Measurements from ENCODE around the gene PAQR6. TPM values are rescaled to one million over a fixed set of nuclear protein-coding genes. Genes with fewer than 3 reads are reported as not detected.

PAQR6 gene
- total and polyA plus RNA-seq, 4 donors: 0.22 to 0.85 (median 0.49) TPM

DNA sequence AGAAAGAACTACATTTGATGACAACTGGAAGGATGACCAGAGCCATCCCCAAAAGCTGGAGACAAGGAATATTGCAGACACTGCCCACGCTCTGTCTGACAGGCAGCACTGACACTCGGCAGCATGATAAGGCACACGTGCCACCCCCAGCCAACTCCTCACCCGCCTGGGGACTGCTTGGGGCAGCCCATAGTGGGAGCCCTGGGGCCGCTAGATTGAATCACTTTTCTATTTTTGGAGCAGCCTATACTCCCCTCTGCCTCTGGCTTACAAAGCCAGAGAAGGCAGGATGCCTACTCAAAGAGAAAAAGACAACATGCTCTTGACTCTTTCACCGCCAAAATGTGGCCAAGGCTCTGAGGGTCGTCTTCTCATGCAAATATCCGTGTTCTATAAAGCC is 33.4 kb upstream of the PAQR6 start (continued):
- TF ChIP-seq, protein P1, sequence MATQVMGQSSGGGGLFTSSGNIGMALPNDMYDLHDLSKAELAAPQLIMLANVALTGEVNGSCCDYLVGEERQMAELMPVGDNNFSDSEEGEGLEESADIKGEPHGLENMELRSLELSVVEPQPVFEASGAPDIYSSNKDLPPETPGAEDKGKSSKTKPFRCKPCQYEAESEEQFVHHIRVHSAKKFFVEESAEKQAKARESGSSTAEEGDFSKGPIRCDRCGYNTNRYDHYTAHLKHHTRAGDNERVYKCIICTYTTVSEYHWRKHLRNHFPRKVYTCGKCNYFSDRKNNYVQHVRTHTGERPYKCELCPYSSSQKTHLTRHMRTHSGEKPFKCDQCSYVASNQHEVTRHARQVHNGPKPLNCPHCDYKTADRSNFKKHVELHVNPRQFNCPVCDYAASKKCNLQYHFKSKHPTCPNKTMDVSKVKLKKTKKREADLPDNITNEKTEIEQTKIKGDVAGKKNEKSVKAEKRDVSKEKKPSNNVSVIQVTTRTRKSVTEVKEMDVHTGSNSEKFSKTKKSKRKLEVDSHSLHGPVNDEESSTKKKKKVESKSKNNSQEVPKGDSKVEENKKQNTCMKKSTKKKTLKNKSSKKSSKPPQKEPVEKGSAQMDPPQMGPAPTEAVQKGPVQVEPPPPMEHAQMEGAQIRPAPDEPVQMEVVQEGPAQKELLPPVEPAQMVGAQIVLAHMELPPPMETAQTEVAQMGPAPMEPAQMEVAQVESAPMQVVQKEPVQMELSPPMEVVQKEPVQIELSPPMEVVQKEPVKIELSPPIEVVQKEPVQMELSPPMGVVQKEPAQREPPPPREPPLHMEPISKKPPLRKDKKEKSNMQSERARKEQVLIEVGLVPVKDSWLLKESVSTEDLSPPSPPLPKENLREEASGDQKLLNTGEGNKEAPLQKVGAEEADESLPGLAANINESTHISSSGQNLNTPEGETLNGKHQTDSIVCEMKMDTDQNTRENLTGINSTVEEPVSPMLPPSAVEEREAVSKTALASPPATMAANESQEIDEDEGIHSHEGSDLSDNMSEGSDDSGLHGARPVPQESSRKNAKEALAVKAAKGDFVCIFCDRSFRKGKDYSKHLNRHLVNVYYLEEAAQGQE (IDR thresholded peaks at IDR 0.05): no peak
- TF ChIP-seq HNF4A (conservative IDR thresholded peaks at IDR 0.05): no peak
- no peak for TF ChIP-seq TAF1 (conservative IDR thresholded peaks at IDR 0.05)
- TF ChIP-seq HNF4G (IDR thresholded peaks at IDR 0.05): no peak
- TF ChIP-seq, protein P2, sequence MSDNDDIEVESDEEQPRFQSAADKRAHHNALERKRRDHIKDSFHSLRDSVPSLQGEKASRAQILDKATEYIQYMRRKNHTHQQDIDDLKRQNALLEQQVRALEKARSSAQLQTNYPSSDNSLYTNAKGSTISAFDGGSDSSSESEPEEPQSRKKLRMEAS (IDR thresholded peaks at IDR 0.05): no peak
- TF ChIP-seq RAD21 (IDR thresholded peaks at IDR 0.05): no peak

DNA sequence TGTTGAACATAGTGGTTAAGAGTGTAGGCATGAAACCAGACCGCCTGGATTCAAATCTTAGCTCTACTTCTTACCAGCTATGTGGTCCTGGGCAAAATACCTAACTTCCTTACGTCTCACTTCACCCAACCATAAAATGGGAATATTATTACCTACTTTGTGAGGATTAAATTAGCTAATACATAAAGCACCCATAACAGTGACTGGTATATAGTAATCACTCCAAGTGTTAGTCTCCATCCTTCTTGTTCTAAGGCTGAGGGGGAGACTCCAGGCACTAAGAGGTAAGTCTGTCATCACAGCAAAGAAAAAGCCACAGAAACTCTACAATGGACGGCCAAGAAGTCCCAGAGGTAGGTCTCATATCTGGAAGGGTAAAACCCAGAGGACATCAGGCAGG is 32.0 kb upstream of the PAQR6 start:
- Histone ChIP-seq H3K4me1 (ENCODE audit: control insufficient read depth in 4 of 4, insufficient read depth in 4 of 4, low read length in 3 of 4) (peaks cover 11 to 76% (median 56%) of the 10 kb centered on the region in 4 donors), H3K9me3 (ENCODE audit: control insufficient read depth in 4 of 4, low read length in 3 of 4) (no peaks in the 10 kb centered on the region), H3K27ac (ENCODE audit: low read depth in 1 of 2, low read length in 2 of 2) (no peak overlapping the region), H3K9ac (ENCODE audit: low read depth in 1 of 2, low read length in 2 of 2) (no peak overlapping the region), H3K27me3 (ENCODE audit: control insufficient read depth in 4 of 4, insufficient read depth in 4 of 4, low read length in 3 of 4) (no peaks in the 10 kb centered on the region), H3K4me3 (ENCODE audit: low read depth in 1 of 3, low read length in 3 of 3) (no peak overlapping the region), H3K36me3 (ENCODE audit: control insufficient read depth in 4 of 4, insufficient read depth in 3 of 4, low read depth in 1 of 4, low read length in 3 of 4) (peaks cover 4 to 21% (median 15%) of the 10 kb centered on the region in 4 donors)
- no peak for DNase-seq (ENCODE audit: low spot score)
- TF ChIP-seq TAF1 (conservative IDR thresholded peaks at IDR 0.05) (no peak), EGR1 (IDR thresholded peaks at IDR 0.05; ENCODE audit: low read depth in 2 of 2) (no peak), FOXA1 (IDR thresholded peaks at IDR 0.05) (no peak), SP1 (IDR thresholded peaks at IDR 0.05) (no peak), FOXA2 (IDR thresholded peaks at IDR 0.05) (no peak), HNF4G (IDR thresholded peaks at IDR 0.05) (no peak), YY1 (IDR thresholded peaks at IDR 0.05) (no peak), RAD21 (IDR thresholded peaks at IDR 0.05) (no peak), HNF4A (conservative IDR thresholded peaks at IDR 0.05) (no peak), GABPA (IDR thresholded peaks at IDR 0.05 in 1 of 2, conservative IDR thresholded peaks at IDR 0.05 in 1 of 2) (no peak), RXRA (IDR thresholded peaks at IDR 0.05) (no peak)
- TF ChIP-seq, protein P1 (IDR thresholded peaks at IDR 0.05): no peak
- TF ChIP-seq, protein P2 (IDR thresholded peaks at IDR 0.05): no peak
- TF ChIP-seq, protein P3, sequence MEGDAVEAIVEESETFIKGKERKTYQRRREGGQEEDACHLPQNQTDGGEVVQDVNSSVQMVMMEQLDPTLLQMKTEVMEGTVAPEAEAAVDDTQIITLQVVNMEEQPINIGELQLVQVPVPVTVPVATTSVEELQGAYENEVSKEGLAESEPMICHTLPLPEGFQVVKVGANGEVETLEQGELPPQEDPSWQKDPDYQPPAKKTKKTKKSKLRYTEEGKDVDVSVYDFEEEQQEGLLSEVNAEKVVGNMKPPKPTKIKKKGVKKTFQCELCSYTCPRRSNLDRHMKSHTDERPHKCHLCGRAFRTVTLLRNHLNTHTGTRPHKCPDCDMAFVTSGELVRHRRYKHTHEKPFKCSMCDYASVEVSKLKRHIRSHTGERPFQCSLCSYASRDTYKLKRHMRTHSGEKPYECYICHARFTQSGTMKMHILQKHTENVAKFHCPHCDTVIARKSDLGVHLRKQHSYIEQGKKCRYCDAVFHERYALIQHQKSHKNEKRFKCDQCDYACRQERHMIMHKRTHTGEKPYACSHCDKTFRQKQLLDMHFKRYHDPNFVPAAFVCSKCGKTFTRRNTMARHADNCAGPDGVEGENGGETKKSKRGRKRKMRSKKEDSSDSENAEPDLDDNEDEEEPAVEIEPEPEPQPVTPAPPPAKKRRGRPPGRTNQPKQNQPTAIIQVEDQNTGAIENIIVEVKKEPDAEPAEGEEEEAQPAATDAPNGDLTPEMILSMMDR (IDR thresholded peaks at IDR 0.05; ENCODE audit: low read depth, low read length, missing input control): no peak
- TF ChIP-seq, protein P4, sequence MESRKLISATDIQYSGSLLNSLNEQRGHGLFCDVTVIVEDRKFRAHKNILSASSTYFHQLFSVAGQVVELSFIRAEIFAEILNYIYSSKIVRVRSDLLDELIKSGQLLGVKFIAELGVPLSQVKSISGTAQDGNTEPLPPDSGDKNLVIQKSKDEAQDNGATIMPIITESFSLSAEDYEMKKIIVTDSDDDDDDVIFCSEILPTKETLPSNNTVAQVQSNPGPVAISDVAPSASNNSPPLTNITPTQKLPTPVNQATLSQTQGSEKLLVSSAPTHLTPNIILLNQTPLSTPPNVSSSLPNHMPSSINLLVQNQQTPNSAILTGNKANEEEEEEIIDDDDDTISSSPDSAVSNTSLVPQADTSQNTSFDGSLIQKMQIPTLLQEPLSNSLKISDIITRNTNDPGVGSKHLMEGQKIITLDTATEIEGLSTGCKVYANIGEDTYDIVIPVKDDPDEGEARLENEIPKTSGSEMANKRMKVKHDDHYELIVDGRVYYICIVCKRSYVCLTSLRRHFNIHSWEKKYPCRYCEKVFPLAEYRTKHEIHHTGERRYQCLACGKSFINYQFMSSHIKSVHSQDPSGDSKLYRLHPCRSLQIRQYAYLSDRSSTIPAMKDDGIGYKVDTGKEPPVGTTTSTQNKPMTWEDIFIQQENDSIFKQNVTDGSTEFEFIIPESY (IDR thresholded peaks at IDR 0.05): no peak
- TF ChIP-seq, protein P5, sequence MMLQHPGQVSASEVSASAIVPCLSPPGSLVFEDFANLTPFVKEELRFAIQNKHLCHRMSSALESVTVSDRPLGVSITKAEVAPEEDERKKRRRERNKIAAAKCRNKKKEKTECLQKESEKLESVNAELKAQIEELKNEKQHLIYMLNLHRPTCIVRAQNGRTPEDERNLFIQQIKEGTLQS (IDR thresholded peaks at IDR 0.05): no peak
- WGBS: 95% methylated on average over 3 of the region's 3 CpGs

Data from liver (tissue), 9 donors.